NCI-H345 treated with DMSO at 0.1 percent for 48 hours (cell line): ENCODE data around the gene TSPAN17.
"Not testable (repeated sequence)": the region's sequence is repeated elsewhere in the genome, so short reads cannot be mapped to it uniquely, and the experiment has no call there.

ENCODE experiments used
- DNase-seq: peaks from one replicate; lab custom pipeline; 2025; ENCODE audit not compliant: unreplicated experiment; lab: John Stamatoyannopoulos, UW

Gene TSPAN17

GRCh38 chr5:176647030-176647842, at the start of gene TSPAN17:
TSS of gene TSPAN17 (plus strand) at chr5:176647484. CDS start at chr5:176647616, 132 bp downstream.
- peak; percentile 97 for DNase-seq

DNA sequence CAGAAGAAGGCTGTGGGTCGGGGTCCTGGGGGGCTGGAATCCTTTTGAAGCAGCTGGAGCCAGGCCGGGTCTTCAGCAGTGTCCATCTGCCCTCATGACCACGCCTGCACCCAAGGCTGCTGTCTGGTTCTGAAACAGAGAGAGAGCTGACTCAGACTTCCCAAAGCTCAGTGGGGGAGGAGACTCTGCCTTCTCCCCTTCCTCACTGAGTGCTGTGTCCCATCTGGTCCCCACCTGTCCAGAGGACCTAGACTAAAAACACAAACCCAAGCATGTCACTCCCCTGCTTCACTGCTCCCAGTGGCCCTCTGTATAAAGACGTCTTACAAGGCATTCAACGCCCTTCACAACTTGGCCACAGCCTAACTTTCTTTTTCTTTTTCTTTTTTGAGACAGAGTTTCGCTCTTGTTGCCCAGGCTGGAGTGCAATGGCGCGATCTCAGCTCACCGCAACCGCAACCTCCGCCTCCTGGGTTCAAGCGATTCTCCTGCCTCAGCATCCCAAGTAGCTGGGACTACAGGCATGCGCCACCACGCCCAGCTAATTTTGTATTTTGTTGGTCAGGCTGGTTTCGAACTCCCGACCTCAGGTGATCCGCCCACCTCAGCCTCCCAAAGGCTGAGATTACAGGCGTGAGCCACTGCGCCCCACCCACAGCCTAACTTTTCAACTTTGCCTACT, 47.4 kb upstream of the TSPAN17 start:
- not testable (repeated sequence) for DNase-seq

GRCh38 chr5:176601901-176602482, 45.3 kb upstream of the TSPAN17 start:
- no peak for DNase-seq

DNA sequence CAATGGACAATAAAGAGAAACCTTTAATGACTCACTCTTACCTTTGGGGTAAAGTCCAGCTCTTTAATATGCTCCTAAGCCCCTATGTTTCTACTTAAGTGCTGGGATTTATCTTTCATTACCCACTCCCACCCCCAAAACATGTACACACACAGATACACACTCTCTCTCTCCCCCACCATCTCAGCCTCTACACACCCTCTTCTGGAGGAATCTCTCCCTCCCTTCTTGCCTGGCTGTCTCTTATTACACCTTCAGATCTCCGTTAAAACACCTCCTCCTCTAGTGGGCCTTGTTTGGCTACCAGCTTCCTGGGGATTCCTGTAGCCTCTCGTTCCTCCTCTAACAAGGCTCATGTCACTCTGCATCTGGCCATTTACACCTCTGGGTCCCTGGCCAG, 44.2 kb upstream of the TSPAN17 start:
- no peak for DNase-seq

GRCh38 chr5:176606032-176606431, 41.3 kb upstream of the TSPAN17 start:
- no peak for DNase-seq

DNA sequence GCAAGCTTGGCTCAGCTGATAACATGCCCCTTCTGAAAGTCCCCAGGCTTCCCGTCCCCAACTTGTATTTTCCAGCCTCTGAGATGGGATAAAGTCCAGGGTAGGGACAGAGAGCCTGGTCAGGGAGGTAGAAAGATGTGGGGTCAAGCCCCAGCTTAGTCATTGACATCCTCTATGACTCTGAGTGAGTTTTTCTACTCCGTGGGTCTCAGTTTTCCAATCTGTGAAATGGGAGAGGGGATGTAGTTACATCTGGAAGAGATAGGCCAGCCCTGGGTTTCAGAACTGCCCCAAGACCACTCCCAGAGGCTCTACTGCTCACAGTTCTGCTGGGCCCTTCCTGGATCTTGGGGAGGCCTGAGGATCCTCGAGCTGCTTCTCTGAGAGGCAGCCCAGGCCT, 40.4 kb upstream of the TSPAN17 start:
- DNase-seq, result no peak

GRCh38 chr5:176608142-176608705, 39.1 kb upstream of the TSPAN17 start:
- no peak for DNase-seq

DNA sequence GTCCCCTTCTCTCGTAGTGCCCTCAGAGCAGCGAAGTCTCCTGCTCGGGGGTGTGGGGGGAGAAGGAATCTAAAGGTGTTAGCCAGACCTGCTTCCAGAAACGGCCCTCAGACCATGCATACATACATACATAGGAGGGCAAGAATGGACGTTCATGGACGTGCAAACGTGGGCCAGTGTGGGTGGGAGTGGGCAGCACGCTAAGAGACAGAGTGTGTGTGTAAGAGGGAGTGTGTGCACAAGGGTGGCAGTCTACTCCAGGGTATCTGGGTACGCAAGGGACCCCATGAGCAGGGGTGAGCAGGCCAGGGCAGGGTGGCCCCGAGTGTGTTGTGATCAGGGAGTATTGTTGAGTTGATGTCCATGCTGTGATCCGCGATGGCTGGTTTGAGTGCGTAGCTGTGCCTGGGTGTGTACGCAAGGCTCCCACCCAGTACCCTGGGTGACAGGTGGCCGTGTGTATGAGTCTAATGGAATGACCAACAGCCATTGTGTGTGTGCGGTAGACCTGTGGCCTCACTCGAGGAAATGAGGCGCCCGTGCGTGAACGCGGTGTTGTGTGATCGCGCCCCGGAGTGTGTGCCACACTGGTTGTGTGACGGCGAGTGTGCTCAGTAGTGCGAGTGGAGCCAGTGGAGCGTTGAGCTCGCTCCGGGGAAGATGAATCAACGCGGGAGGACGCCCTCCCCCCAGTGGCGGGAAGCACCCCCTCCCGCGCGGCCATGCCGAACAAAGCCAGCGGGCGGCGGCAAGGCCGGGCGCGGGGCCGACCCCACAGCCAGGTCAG, 38.2 kb upstream of the TSPAN17 start:
- peak; percentile 16 for DNase-seq

DNA sequence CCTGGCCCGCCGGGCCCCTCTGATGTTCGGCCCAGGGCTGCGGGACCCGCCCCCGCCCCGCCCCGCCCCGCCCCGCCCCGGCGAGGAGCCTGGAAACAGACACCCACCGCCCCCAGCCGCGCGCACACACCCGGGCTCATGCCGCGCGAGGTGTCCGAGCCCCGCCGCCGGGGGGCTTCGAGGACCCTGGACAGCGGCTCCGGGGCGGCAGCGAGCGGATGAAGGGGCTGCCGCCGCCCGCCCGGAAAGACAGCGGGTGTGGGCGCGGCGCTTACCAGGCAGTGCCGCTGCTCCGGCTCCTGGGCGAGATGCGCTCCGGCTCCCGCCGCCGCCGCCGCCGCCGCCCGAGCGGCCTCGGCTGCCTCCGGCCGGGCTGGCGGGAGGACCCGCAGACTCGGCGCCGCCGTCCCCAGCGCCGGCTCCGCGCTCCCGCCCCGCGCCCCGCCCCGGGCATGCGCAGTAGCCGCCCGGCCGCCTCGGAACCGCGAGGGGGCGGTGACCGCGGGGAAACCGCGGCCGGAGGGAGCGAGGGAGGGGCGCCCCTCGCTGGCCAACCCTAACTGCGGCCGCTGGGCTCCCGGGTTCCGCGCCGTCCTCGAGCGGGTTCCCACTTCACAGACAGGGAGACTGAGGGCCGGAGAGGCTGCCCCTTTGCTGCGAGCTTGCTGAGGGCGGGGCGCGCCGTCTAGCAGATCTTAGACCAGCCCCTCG, 37.4 kb upstream of the TSPAN17 start, which contains the start of gene GPRIN1:
Gene GPRIN1, minus strand, starts transcription at position 433 of the 711 bp plus-strand sequence. CDS start 10,322 bp downstream, outside the sequence.
- DNase-seq, result peak; percentile 46

- no peak for DNase-seq
These were observed 36.9 kb upstream of the TSPAN17 start for GRCh38 chr5:176610435-176610773.

- no peak for DNase-seq
These were observed 35.8 kb upstream of the TSPAN17 start for GRCh38 chr5:176611435-176611834.

DNA sequence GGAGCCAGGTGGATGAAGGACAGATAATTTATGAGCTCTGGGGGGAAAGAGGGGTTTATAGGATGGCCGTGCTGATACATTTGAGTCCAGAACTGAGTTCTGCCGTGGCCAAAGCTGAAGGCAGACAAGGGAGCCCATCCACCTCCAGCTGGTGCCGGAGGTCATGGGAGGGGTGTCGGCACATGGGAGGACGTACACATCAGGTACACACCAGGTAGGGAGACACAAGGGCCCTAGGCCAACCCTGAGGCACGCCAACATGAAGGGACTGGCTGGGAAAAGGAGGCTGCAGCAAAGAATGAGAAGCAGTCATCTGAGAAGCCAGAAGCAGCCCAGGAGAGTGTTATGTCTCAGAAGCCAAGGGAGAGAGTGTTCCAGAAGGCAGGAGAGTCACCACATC, 35.3 kb upstream of the TSPAN17 start:
- no peak for DNase-seq

DNA sequence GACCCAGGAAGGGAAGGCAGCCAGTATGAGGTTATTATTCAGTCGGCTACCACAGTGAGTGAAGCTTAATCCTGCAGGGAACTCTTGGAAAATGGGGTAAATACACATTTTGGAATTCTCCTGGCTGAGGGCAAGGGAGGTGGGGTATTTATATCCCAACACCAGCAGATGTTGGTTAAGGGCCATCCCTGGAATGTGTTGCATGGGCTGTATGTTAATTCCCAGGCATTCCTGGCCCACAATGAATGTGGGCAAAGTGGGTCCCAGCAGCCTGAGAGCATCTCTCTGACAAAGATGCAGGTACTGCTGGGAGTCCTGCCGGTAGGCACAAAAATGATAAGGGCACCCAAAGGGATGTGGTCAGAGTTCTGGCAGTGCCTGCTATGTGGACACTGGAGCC, 34.4 kb upstream of the TSPAN17 start:
- DNase-seq, result no peak

- DNase-seq, result no peak
These were observed 32.3 kb upstream of the TSPAN17 start for GRCh38 chr5:176614805-176615478.

DNA sequence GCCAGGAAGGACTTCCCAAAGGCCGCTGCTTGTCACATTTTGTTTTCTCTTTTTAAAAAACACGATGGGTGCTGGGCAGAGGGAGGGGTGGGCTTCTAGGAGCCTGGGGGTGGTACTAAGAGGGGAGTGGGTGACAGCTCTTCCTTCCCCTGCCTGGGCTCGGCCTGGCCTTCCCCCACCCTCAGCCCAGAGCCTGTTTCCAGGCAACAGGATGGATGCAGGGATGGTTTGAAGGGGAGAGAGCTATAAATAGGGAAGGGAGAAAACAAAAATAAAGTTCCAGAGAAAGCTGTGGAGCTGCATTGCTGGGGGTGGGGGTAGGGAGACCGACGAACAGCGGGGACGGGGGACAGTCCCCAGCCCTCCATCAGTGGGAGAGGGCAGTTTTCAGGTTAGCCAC, 30.8 kb upstream of the TSPAN17 start:
- no peak for DNase-seq

GRCh38 chr5:176618783-176619182, 28.5 kb upstream of the TSPAN17 start:
- no peak for DNase-seq

DNA sequence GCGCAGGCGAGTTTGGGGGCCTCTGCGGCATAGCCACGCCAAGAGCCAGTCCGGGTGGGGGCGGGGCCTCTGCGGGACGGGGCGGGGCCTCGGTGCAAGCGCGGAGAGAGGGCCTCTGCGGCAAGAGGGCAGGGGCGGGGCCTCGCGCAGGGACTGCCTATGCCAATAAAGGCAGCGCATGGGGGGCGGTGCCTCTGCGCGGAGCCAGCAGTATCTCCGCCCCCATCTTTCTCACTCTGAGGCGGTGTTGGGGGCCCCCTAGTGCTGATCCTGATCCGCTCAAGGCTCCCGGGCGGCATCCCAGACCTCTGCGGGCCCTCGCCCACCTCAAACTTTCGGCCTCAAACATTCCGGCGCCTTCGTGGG, 28.1 kb upstream of the TSPAN17 start:
- DNase-seq, result no peak

- no peak for DNase-seq
These were observed 27.5 kb upstream of the TSPAN17 start for GRCh38 chr5:176619569-176620332.

- no peak for DNase-seq
These were observed 26.8 kb upstream of the TSPAN17 start for GRCh38 chr5:176620333-176620981.
